IMR-90 (cell line): Measurements from ENCODE around the gene ISM1.

Experiments
- BHLHE40 ChIP-seq: fragments of 150-350 bp; IDR thresholded peaks from 2 replicates; pipeline ENCODE4 v1.6.1; 2016; ENCODE audit warnings: mild to moderate bottlenecking, low read depth, low read length
- CTCF ChIP-seq: conservative IDR thresholded peaks from 2 replicates; pipeline ENCODE4 v1.5.1; 2012; ENCODE audit warnings: mild to moderate bottlenecking, low read depth, low read length, improper control_type of control experiment
- MAZ ChIP-seq: IDR thresholded peaks from 2 replicates; pipeline ENCODE4 v1.6.1; 2012; ENCODE audit warnings: low read depth, mild to moderate bottlenecking, low read length, improper control_type of control experiment, moderate library complexity, borderline replicate concordance
- POLR2A ChIP-seq: IDR thresholded peaks from 2 replicates; pipeline ENCODE4 v1.6.1; 2012; ENCODE audit warnings: mild to moderate bottlenecking, low read depth, low read length
- RCOR1 ChIP-seq: IDR thresholded peaks from 2 replicates; pipeline ENCODE4 v1.6.1; 2012; ENCODE audit warnings: mild to moderate bottlenecking, low read length, improper control_type of control experiment; ENCODE audit not compliant: insufficient replicate concordance
- USF2 ChIP-seq: fragments of 150-350 bp; IDR thresholded peaks from 2 replicates; pipeline ENCODE4 v1.6.1; 2017; ENCODE audit warnings: mild to moderate bottlenecking, antibody characterized with exemption, low read length, low read depth

- TF ChIP-seq CTCF (no peak), MAZ (no peak), RCOR1 (no peak), POLR2A (no peak), BHLHE40 (no peak), USF2 (no peak)
Measured at GRCh38 chr20:13349235-13349604, 128.1 kb downstream of the ISM1 start.
